ENCODE data around the gene IL17RA.

Gene IL17RA

GRCh38 chr22:17064498-17065100 is 20.2 kb upstream of the IL17RA start:
- no peak for DNase-seq (ENCODE audit: low spot score)
- no peak overlapping the region for H3K4me3 Mint-ChIP-seq
- H3K4me1 Mint-ChIP-seq (ENCODE audit: low read depth): peaks cover 4% of the 10 kb centered on the region
- H3K27ac Mint-ChIP-seq: no peak overlapping the region
- H3K36me3 Mint-ChIP-seq (ENCODE audit: low read depth): no peaks in the 10 kb centered on the region
- H3K9me3 Mint-ChIP-seq: no peaks in the 10 kb centered on the region
- peaks cover 2% of the 10 kb centered on the region for H3K27me3 Mint-ChIP-seq (ENCODE audit: low read depth)

- H3K9me3 Mint-ChIP-seq: no peaks in the 10 kb centered on the region
- H3K27me3 Mint-ChIP-seq (ENCODE audit: low read depth): peaks cover 2% of the 10 kb centered on the region
- peaks cover 4% of the 10 kb centered on the region for H3K4me1 Mint-ChIP-seq (ENCODE audit: low read depth)
- no peaks in the 10 kb centered on the region for H3K36me3 Mint-ChIP-seq (ENCODE audit: low read depth)
- DNase-seq (ENCODE audit: low spot score): no peak
- no peak overlapping the region for H3K4me3 Mint-ChIP-seq
- no peak overlapping the region for H3K27ac Mint-ChIP-seq
These were observed 19.4 kb upstream of the IL17RA start for GRCh38 chr22:17065433-17065832.

GRCh38 chr22:17072877-17073276 is 11.9 kb upstream of the IL17RA start:
- peaks cover 22% of the 10 kb centered on the region for H3K27me3 Mint-ChIP-seq (ENCODE audit: low read depth)
- no peaks in the 10 kb centered on the region for H3K9me3 Mint-ChIP-seq
- H3K36me3 Mint-ChIP-seq (ENCODE audit: low read depth): no peaks in the 10 kb centered on the region
- no peak overlapping the region for H3K4me3 Mint-ChIP-seq
- DNase-seq (ENCODE audit: low spot score): no peak
- H3K27ac Mint-ChIP-seq: no peak overlapping the region
- H3K4me1 Mint-ChIP-seq (ENCODE audit: low read depth): peaks cover 15% of the 10 kb centered on the region

GRCh38 chr22:17074648-17075002 is 10.2 kb upstream of the IL17RA start:
- Mint-ChIP-seq H3K4me1 (ENCODE audit: low read depth) (peaks cover 15% of the 10 kb centered on the region), H3K27me3 (ENCODE audit: low read depth) (peaks cover 20% of the 10 kb centered on the region), H3K36me3 (ENCODE audit: low read depth) (no peaks in the 10 kb centered on the region), H3K27ac (no peak overlapping the region), H3K9me3 (no peaks in the 10 kb centered on the region), H3K4me3 (no peak overlapping the region)
- no peak for DNase-seq (ENCODE audit: low spot score)

GRCh38 chr22:17077255-17077654 is 7.5 kb upstream of the IL17RA start:
- Mint-ChIP-seq H3K4me3 (no peak overlapping the region), H3K9me3 (no peaks in the 10 kb centered on the region), H3K27ac (no peak overlapping the region), H3K4me1 (ENCODE audit: low read depth) (peaks cover 15% of the 10 kb centered on the region), H3K27me3 (ENCODE audit: low read depth) (peaks cover 20% of the 10 kb centered on the region), H3K36me3 (ENCODE audit: low read depth) (no peaks in the 10 kb centered on the region)
- DNase-seq (ENCODE audit: low spot score): no peak

- DNase-seq (ENCODE audit: low spot score): no peak
- Mint-ChIP-seq H3K4me1 (ENCODE audit: low read depth) (peaks cover 21% of the 10 kb centered on the region), H3K9me3 (no peaks in the 10 kb centered on the region)
These were observed 5.2 kb upstream of the IL17RA start for GRCh38 chr22:17079572-17079971.

GRCh38 chr22:17083255-17083654 is 1.5 kb upstream of the IL17RA start:
- peak overlapping the region; percentile 62 for H3K4me3 Mint-ChIP-seq
- peaks cover 27% of the 10 kb centered on the region for H3K4me1 Mint-ChIP-seq (ENCODE audit: low read depth)
- H3K36me3 Mint-ChIP-seq (ENCODE audit: low read depth): peaks cover 17% of the 10 kb centered on the region
- no peak overlapping the region for H3K27ac Mint-ChIP-seq
- DNase-seq (ENCODE audit: low spot score): no peak
- H3K27me3 Mint-ChIP-seq (ENCODE audit: low read depth): no peaks in the 10 kb centered on the region
- H3K9me3 Mint-ChIP-seq: no peaks in the 10 kb centered on the region

More at GRCh38 chr22:17079572-17079971, 5.2 kb upstream of the IL17RA start:
- Mint-ChIP-seq H3K27me3 (ENCODE audit: low read depth) (no peaks in the 10 kb centered on the region), H3K27ac (no peak overlapping the region), H3K4me3 (no peak overlapping the region), H3K36me3 (ENCODE audit: low read depth) (no peaks in the 10 kb centered on the region)

- H3K4me3 Mint-ChIP-seq: peak overlapping the region; percentile 93
- peak overlapping the region; percentile 91 for H3K27ac Mint-ChIP-seq
- H3K36me3 Mint-ChIP-seq (ENCODE audit: low read depth): peaks cover 18% of the 10 kb centered on the region
- H3K9me3 Mint-ChIP-seq: no peaks in the 10 kb centered on the region
- no peaks in the 10 kb centered on the region for H3K27me3 Mint-ChIP-seq (ENCODE audit: low read depth)
- H3K4me1 Mint-ChIP-seq (ENCODE audit: low read depth): peaks cover 29% of the 10 kb centered on the region
- DNase-seq (ENCODE audit: low spot score): no peak
These were observed 874 bp upstream of the IL17RA start for GRCh38 chr22:17083811-17084441.

GRCh38 chr22:17085277-17086181 is 729 bp downstream of the IL17RA start:
- H3K4me1 Mint-ChIP-seq (ENCODE audit: low read depth): peaks cover 38% of the 10 kb centered on the region

GRCh38 chr22:17086296-17086695 is 1.5 kb downstream of the IL17RA start:
- H3K27ac Mint-ChIP-seq: peak overlapping the region; percentile 77
- no peak for DNase-seq (ENCODE audit: low spot score)
- peaks cover 34% of the 10 kb centered on the region for H3K36me3 Mint-ChIP-seq (ENCODE audit: low read depth)
- peak overlapping the region; percentile 93 for H3K4me3 Mint-ChIP-seq
- H3K4me1 Mint-ChIP-seq (ENCODE audit: low read depth): peaks cover 43% of the 10 kb centered on the region
- H3K9me3 Mint-ChIP-seq: no peaks in the 10 kb centered on the region
- H3K27me3 Mint-ChIP-seq (ENCODE audit: low read depth): no peaks in the 10 kb centered on the region

More at GRCh38 chr22:17085277-17086181, 729 bp downstream of the IL17RA start:
- Mint-ChIP-seq H3K36me3 (ENCODE audit: low read depth) (peaks cover 29% of the 10 kb centered on the region), H3K4me3 (peak overlapping the region; percentile 93), H3K9me3 (no peaks in the 10 kb centered on the region), H3K27ac (peak overlapping the region; percentile 77), H3K27me3 (ENCODE audit: low read depth) (no peaks in the 10 kb centered on the region)
- DNase-seq (ENCODE audit: low spot score): peak; percentile 14

GRCh38 chr22:17086788-17087497 is 2.1 kb downstream of the IL17RA start:
- H3K27me3 Mint-ChIP-seq (ENCODE audit: low read depth): no peaks in the 10 kb centered on the region
- peaks cover 47% of the 10 kb centered on the region for H3K4me1 Mint-ChIP-seq (ENCODE audit: low read depth)
- peak overlapping the region; percentile 85 for H3K27ac Mint-ChIP-seq
- H3K36me3 Mint-ChIP-seq (ENCODE audit: low read depth): peaks cover 34% of the 10 kb centered on the region
- no peak for DNase-seq (ENCODE audit: low spot score)
- H3K9me3 Mint-ChIP-seq: no peaks in the 10 kb centered on the region
- H3K4me3 Mint-ChIP-seq: peak overlapping the region; percentile 93

GRCh38 chr22:17087498-17088131 is 2.8 kb downstream of the IL17RA start:
- Mint-ChIP-seq H3K9me3 (no peaks in the 10 kb centered on the region), H3K4me1 (ENCODE audit: low read depth) (peaks cover 52% of the 10 kb centered on the region), H3K4me3 (peak overlapping the region; percentile 93), H3K27ac (peak overlapping the region; percentile 85), H3K36me3 (ENCODE audit: low read depth) (peaks cover 34% of the 10 kb centered on the region), H3K27me3 (ENCODE audit: low read depth) (no peaks in the 10 kb centered on the region)
- DNase-seq (ENCODE audit: low spot score): peak; percentile 64

- no peaks in the 10 kb centered on the region for H3K27me3 Mint-ChIP-seq (ENCODE audit: low read depth)
- DNase-seq (ENCODE audit: low spot score): no peak
- peak overlapping the region; percentile 11 for H3K27ac Mint-ChIP-seq
- H3K4me1 Mint-ChIP-seq (ENCODE audit: low read depth): peaks cover 61% of the 10 kb centered on the region
- H3K9me3 Mint-ChIP-seq: no peaks in the 10 kb centered on the region
- peak overlapping the region; percentile 7 for H3K4me3 Mint-ChIP-seq
- H3K36me3 Mint-ChIP-seq (ENCODE audit: low read depth): peaks cover 40% of the 10 kb centered on the region
These were observed 5.8 kb downstream of the IL17RA start for GRCh38 chr22:17090550-17090949.

All from T-helper 2 cell treated with Interferon-gamma antibody and Interleukin-4, amounts not matched to agents 5 μg/mL and 100 μg/mL, for 36 hours (primary cell).